Inflammatory macrophage (primary cell): ENCODE results near the gene SPEG.
A peak's percentile ranks its signal among the peaks of the same experiment; 100 is the strongest.
"Not testable (repeated sequence)": the region's sequence is repeated elsewhere in the genome, so short reads cannot be mapped to it uniquely, and the experiment has no call there.

ENCODE experiments used
- DNase-seq, 2 donors: peaks; one replicate each; pipeline ENCODE4 v3.0.0-alpha.2; 2020 to 2022

Gene SPEG

DNA sequence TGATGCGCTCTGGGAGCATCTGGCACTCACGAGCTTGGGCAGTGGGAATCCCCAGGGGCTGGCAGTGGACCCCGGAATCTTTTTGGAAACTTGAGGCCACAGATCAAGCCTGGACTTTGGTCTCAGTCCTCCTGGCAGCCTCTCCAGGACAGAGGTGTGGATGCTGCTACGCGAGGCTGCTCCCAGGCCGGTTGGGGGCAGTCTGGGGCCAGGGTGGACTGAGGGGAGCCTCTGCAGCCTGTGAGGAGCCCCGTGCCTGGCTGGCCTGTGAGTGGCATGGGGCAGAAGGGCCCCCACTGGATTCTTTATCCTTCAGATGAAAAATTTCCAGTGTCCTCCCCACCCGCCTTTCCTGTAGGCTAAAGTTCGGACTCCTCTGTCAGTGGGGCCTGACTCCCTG is 29.2 kb upstream of the SPEG start:
- DNase-seq = no peak

DNA sequence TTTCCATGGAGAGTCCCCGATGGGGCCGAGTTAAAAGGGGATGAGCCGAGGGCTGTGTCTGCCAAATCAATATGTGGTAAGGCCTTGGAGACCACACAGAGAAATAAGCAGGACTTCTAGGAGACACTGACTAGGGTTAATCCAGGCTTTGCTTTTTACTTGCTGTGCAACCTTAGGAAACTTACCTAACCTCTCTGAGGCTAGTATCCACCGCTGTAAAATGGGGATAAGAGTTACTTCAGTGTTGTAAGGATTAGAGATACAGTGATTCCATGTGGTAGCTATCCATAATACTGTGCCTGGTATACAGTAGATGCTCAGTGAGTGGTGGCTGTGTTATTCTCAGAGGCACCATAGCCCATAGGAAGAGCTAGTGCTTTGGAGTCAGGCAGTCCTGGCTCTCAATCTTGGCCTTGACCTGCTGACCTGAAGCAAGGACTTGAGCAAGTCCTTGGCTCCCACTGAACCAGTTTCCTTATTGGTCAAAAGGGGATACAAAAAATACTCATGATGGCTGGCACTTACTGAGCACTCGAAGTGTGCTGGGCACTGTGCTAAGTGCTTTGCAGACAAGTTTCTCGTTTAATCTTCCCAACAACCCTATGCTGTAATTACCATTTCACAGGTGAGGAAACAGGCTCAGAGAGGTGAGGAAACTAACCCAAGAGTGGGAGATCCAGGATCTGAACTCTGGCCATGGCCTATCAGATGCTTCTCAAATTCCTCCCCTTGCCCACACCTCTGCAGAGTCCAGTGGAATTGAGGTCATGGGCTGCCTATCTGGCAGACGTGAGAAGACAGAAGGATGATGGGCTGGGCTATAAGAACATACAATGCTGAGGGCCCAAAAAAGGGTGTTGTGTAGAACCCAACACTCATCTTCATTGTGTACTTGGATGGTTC is 28.4 kb upstream of the SPEG start:
- no peak for DNase-seq

DNA sequence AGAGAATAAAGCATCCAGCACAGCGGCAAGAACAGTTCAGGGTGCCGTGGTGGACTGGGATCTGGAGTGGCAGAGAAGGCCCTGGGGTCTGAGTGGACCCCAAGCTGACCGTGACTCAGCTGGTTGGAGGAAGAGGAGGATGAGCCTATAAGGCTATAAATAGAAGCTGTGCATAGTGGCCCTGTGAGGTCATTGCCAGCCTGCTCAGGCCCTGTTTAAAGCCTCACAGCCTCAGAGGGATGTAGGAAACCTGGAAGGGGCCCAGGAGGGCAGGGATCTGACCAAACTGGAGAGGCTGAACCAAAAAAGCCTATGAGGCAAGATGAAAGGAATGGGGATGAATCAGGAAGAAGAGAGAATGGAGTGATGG is 27.8 kb upstream of the SPEG start:
- no peak for DNase-seq

DNA sequence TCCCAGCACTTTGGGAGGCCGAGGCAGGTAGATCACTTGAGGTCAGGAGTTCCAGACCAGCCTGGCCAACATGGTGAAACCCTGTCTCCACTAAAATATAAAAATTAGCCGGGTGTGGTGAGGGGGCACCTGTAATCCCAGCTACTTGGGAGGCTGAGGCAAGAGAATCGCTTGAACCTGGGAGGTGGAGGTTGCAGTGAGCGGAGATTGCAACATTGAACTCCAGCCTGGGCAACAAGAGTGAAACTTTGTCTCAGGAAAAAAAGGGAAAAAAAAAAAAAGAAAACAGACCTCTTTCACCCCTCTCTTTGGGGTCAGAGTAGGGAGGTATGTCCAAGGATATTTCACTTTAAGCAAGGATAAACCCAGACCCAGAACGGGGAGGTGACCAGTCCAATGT is 27.3 kb upstream of the SPEG start:
- not testable (repeated sequence) for DNase-seq

DNA sequence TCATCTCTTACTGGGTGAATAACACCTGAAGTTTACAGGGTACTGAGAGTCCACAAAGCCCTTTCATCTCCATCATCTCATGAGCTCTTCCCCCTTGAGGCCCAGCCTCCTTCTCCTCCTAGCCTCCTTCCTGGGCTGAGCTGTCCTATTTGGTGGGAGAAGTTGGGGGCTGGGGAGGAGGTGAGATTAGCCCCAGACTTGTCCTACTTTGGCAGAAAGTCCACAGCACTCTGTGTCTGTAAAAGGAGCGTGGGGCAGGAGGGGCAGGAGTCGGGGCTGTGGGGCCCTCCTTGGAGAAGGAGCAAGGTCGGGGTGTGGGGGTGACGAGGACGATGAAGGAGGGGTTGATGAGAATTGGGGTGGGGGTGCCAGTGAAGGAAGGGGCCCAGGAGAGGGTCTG is 26.4 kb upstream of the SPEG start:
- DNase-seq = no peak

DNA sequence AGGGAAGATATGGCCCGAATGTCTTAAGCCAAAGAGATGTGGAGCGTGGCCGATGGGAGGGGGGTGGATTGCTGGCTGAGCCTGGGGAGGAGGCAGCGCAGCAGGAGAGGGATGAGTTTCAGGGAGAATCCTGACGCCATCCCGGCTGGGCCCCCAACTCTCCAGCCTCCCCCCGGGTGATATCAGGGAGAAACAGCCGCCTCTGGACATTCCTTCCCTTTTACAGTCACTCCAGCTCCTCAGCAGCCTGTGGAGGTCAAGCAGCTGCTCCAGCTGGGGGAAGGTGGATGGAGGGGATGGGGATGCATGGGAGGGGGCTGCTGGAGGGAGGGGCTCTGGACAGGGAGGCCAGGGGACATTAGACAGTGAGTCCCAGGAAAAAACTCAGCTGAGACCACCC is 26.0 kb upstream of the SPEG start:
- no peak for DNase-seq

DNA sequence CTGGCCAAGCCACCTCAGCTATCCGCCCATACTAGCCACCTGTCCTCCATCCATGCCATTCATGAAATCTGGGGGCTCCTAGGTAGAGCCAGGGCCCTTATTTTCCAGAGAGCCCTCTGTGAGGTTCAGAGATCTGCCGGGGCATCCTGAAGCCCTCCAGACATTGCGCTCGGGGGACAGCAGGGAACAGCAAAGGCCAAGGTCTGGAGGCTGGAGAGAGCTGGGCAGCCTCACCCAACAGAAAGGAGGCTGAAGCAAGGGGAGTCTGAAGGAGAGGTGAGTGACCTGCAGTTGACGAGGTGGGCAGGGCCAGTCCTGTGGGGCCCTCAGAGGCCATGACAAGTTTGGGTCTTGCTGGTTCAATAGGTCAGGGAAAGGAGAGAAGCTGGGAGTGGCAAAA is 25.0 kb upstream of the SPEG start:
- no peak for DNase-seq

DNA sequence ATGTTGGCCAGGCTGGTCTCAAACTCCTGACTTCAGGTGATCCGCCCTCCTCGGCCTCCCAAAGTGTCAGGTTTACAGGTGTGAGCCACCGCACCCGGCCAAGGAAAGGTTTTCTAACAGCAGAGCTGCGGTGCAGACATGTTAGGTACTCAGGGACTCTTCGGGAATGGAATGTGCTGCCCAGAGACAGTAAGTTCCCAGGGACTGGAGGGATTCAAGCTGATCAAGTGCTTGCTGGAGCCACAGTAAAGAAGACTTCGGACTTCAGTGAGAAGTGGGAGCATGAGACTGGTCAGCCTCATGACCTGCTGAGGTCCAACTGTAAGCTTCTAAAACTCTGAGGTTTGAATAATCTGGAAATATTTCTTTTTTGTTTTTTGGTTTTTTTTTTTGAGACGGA is 24.3 kb upstream of the SPEG start:
- DNase-seq = no peak

DNA sequence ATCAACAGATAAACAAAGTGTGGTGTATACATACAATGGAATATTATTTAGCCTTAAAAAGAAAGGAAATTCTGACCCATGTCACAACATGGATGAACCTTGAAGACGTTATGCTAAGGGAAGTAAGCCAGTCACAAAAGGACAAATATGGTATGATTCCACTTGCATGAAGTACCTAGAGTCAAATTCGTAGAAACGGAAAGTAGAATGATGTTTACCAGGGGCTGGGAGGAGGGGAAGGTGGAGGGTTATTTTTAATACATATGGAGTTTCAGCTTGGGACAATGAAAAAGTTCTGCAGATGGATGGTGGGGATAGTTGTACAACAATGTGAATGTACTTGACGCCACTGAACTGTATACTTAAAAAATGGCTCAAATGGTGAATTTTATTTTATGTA is 19.8 kb upstream of the SPEG start:
- DNase-seq = no peak

DNA sequence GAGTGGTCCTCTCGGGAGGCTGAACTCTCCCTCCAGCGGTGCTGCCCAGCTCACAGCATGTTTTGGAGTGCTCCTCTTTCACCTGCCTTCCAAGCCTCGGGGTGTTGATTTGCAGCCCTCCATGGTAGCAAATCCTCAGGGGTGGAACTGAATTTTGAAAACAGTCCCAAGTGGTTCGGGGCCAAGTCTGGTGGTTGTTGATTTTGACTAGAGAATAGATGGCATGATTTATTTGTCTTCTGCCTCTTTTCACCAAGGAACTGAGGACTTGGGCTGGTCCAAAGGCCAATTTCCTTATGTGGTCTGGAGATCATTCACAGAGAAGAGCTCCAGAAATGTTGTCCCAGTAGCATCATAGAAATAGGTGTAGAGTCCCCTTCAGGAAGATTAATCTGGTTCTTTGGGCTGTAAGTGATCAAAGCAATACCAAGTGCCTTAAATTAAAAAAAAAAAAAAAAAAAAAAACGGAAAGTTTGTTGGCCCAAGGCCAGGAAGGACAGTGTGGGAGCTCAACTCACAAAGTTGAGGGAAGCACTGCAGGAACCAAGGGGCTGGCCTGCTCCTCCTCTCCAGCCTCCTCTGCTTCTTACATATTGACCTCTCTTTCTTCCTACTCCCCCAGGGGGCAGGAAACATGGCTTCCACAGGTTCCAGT is 18.9 kb upstream of the SPEG start:
- no peak for DNase-seq

DNA sequence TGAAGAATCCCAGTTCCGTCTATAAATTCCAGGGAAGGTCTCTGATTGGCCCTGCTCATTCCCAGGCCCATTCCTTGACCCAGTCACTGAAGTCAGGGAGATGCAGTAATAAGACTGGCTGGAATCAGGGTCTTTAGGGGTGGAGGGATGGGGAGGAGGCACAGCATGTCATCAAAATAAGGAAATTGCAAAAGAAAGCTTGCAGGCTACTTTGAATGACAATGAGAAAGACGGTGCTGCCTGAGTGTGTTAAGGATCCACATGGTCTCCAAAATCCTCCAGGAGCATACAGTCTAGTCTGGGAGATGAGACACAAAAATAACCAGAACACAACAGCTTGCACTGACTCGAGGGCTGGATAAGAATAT is 18.4 kb upstream of the SPEG start:
- no peak for DNase-seq

DNA sequence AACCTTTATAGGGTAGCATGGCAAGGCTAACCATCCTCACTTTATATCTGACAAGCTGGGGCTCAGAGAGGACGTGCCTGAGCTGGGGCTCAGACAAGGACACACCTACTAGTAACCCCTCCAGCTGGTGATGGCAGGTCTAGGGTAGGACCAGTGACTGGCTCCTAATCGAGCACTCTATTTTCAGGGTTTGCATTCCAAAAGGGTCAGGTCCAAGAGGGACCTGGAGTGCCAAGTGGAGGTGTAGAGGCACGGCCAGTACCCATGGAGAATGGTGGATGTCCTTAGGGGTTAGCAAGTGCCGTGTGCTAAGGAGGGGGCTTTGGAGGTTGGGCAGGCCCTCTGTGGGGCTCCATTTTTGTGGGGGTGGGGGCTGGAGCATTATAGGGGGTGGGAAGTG is 17.7 kb upstream of the SPEG start:
- no peak for DNase-seq

DNA sequence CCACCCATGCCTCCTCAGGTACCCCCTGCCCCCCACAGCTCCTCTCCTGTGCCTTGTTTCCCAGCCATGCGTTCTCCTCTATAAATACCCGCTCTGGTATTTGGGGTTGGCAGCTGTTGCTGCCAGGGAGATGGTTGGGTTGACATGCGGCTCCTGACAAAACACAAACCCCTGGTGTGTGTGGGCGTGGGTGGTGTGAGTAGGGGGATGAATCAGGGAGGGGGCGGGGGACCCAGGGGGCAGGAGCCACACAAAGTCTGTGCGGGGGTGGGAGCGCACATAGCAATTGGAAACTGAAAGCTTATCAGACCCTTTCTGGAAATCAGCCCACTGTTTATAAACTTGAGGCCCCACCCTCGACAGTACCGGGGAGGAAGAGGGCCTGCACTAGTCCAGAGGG is 17.3 kb upstream of the SPEG start:
- no peak for DNase-seq

DNA sequence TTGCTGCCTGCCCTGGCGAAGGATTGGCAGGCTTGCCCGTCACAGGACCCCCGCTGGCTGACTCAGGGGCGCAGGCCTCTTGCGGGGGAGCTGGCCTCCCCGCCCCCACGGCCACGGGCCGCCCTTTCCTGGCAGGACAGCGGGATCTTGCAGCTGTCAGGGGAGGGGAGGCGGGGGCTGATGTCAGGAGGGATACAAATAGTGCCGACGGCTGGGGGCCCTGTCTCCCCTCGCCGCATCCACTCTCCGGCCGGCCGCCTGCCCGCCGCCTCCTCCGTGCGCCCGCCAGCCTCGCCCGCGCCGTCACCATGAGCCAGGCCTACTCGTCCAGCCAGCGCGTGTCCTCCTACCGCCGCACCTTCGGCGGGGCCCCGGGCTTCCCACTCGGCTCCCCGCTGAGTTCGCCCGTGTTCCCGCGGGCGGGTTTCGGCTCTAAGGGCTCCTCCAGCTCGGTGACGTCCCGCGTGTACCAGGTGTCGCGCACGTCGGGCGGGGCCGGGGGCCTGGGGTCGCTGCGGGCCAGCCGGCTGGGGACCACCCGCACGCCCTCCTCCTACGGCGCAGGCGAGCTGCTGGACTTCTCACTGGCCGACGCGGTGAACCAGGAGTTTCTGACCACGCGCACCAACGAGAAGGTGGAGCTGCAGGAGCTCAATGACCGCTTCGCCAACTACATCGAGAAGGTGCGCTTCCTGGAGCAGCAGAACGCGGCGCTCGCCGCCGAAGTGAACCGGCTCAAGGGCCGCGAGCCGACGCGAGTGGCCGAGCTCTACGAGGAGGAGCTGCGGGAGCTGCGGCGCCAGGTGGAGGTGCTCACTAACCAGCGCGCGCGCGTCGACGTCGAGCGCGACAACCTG is 16.3 kb upstream of the SPEG start, which contains the start of gene DES:
Gene DES (plus strand): TSS at position 223 of the 857 bp plus-strand sequence. CDS start 86 bp downstream, at position 309.
- no peak for DNase-seq

DNA sequence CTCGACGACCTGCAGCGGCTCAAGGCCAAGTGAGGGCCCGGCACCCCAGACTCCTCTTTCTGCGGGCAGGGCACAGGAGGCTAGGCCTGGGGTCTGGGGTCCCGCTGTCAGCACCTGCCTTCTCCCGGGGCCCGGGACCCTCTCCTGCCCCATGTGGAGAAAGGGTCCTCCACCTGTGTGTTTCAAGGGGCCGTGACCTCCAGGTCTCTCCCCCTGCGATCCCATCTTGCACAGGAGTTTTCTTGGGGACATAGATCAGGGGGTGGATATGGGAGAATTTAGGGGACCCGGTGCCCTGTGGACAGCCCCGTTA is 15.7 kb upstream of the SPEG start:
- no peak for DNase-seq

DNA sequence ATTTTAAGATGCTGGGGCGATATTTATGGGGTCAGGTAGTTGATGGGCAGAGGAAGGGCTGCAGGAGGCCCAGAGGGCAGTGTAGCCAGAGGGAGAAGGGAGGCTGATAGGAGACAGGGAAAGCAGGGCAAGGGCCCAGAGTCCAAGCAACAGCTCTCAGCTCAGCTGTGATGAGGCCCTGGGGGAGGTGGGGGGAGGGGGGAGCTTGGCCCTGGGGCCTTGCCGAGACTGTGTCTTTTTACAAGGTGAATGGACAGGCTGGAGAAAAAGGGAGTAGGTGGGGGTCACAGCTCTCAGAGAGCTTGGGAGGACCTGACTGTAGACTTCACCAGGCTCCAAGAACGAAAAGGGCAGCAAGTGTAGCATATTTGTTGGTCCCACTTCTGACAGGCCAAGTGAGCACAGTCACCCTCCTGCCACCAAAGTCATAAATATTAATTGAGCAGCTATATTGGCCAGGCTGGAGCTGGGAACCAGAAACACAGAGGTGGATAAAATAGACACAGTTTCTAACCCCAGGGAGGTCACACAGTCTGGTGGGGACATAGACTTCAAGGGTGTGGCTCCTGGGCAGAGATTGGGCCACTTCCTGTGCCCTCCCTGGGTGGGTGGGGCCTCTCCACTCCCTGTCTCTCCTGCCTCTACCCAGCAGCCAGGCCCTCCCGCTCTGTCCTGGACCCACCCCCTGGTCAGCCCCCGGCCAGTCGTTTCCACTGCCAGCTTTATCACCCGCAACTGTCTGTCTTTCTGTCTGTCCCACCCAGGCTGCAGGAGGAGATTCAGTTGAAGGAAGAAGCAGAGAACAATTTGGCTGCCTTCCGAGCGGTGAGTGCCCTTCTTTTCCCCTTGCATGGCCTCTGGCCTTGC is 15.1 kb upstream of the SPEG start:
- DNase-seq = peak in 1 of 2 donors; percentile 34

DNA sequence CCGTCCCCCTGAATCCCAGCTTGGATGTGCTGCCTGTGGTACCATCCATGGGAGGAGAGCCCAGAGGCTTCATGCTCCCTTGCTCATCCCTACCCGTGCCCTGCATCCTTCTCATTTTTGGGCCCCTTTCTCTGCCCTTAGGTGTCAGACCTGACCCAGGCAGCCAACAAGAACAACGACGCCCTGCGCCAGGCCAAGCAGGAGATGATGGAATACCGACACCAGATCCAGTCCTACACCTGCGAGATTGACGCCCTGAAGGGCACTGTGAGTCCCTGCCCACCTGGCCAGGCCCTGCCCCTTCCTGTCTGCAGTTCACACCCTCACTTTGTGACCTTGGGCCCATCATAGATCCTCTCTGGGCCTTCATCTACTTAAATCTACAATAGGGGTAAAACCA is 14.0 kb upstream of the SPEG start:
- DNase-seq = no peak

DNA sequence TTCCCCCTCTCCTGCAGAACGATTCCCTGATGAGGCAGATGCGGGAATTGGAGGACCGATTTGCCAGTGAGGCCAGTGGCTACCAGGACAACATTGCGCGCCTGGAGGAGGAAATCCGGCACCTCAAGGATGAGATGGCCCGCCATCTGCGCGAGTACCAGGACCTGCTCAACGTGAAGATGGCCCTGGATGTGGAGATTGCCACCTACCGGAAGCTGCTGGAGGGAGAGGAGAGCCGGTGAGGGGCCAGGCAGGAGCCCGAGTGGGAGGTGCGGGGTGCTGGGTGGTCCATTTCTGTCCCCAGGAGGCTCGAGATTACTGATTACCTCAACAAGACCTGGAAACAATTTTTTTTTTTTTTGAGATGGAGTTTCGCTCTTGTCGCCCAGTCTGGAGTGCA is 13.3 kb upstream of the SPEG start:
- DNase-seq = no peak

DNA sequence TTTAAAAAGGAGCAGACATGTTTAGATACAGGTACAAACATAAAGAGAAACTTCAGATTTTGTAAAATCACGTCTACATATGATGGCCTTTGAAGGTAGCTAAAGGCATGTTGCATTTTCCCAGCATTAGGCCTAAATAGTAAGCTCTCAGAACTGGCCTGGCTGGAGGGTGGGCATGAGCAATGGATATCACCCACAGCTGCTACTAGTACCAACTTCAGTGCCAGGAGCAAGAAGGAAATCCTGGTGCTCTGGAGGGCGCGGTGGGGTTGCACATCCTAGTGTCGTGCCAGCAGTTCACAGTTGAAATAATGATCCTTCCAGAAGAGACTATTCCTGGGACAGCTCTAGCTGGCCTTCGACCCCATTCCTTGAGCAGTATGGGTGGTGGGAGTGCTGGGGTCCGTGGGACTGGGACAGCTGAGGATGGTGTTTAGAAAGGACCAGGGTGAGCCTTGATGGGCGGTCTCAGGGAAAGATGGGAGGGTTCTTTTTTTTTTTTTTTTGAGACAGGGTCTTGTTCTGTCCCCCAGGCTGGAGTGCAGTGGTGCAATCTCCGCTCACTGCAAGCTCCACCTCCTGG is 11.6 kb upstream of the SPEG start:
- no peak for DNase-seq

DNA sequence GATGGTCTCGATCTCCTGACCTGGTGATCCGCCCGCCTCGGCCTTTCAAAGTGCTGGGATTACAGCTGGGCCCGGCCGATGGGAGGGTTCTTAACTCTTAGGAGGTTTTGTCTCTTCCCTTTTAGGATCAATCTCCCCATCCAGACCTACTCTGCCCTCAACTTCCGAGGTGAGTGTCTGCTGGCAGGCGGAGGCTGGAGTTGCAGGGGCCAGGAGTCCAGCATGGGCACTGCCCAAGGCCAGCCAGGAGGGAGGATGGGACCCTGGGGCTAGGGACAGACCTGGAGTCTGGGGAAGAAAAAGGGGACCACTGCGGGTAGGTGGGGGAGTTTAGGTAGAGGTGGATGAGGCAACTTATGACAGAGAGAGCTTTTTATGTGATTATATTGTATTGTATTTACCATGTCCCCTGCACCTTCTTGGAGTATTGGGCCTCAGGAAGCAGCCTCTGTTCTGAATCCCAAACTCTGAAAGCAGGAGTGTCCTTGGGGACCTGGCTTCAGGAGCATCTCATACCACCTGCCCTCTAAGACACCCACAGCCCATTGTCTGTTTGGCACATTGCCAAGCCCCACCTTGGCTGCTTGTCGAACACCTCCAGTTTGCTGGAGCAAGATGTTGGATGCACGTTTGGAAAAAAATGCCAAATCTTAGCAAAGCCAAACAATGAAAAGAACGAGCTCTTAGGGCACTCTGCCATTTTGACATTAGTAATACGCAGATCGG is 10.8 kb upstream of the SPEG start:
- no peak for DNase-seq

DNA sequence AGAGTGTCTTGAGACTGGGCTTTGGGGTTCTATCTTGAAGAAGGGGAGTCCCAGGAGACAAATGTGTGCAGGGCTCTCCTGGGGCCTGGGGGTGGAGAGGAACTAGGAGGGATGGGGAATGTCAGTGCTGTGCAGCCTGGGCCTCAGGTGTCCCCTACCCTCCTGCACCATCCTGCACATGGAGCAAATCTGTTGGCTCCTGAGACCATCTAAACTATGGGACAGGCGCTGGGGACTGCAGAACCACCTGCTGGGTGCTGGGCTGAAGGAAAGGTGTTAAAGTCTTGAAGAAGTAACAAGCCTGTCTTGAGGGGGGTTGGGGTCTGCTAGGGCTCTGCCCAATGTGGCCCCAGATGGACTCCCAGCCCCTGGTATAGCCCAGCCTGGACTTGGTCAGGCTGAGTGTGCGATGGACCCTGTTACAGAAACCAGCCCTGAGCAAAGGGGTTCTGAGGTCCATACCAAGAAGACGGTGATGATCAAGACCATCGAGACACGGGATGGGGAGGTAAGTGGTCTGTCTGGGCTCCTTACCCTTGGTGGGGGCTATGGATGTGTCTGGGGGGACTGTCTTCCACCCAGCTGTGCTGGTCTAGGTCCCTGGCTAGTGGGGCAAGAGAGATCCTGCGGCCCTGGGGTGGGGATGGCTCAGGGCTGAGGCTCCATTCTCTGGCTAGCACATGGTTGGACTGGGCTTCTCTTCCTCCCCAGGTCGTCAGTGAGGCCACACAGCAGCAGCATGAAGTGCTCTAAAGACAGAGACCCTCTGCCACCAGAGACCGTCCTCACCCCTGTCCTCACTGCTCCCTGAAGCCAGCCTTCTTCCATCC is 9.2 kb upstream of the SPEG start:
- no peak for DNase-seq
